HG02852 (cell line): Measurements from ENCODE around the gene FAM13B.
A peak's percentile ranks its signal among the peaks of the same experiment; 100 is the strongest.

Experiments
- ATAC-seq: cut with Tn5 transposase; IDR thresholded peaks from one replicate; pipeline ENCODE4 v1.9.1; 2021; ENCODE audit warnings: mild to moderate bottlenecking, moderate library complexity; ENCODE audit not compliant: unreplicated experiment

Gene FAM13B

DNA sequence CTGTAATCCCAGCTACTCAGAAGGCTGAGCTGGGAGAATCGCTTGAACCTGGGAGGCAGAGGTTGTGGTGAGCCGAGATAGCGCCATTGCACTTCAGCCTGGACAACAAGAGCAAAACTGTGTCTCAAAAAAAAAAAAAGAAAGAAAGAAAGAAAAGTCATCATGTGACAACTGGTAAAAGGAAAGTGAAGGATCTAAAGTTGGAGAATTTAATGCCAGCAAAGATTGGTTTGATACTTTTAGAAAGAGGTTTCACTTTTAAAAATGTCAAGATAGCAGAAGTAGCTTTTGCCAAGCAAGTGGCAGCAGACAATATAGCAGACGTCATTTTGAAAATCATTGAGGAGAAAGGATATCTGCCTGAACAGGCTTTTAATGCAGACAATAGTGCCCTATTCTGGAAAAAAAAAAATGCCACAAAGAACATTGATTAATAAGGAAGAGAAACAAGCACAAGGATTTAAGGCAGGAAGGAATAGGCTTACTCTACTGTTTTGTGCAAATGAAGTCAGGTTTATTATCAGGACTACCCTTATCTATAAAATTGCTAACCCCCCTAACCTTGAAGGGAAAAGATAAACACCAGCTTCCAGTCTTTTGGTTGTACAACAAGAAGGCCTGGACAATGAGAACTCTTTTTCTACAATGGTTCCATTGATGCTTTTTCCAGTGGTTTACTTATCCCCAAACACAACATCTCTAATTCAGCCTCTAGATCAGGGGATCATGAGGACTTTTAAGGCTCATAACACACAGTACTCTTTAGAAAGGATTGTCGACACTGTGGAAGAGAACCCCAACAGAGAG, 131.7 kb downstream of the FAM13B start:
- no peak for ATAC-seq

DNA sequence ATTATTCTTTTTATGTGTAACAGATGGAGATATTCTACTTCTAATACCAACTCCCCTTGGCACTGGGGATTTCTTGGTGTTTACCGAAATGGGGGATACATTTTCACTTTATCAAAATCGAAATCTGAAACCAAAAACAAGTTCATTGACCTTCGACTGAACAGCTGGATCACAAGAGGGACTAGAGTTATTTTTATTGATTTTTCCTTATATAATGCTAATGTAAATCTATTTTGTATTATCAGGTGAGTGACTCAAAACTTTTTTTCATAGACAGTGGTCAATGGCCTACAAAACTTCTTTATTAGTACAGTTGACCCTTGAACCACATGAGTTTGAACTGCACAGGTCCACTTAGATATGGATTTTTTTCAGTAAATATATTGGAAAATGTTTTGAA, 133.4 kb downstream of the FAM13B start:
- no peak for ATAC-seq

DNA sequence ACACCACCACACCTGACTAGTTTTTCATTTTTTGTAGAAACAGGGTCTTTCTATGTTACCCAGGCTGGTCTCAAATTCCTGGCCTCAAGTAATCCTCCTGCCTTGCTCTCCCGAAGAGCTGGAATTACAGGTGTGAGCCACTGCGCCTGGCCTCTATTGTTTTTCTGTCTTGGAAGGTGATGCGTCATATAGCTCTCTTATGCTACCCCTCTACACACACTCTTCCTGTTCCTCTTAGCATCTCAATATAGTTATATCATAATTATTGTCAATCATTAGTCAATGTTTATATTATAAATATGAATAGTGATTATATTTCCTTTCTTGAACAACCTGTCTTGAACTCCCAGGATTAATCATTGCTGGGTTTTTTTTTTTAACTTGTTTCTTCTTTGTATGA, 136.3 kb downstream of the FAM13B start:
- no peak for ATAC-seq

DNA sequence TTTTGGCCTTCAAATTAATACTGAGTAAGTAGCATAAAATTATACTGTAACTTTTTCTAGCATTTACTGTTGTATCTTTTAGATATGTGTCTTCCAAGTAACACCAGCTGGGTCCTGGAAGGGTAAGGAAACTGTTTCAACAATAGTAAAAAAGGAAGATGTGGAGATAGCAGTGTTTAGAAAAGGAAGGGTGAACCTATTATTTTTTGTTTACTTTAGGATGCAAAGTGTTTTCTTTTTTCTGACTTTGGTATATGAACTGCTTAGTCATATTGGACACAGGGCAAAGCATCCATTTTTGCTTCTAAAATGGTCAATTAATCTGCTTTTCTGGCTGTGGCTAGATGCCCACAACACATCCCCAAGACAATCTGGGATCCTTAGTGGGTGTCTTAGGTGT, 138.3 kb downstream of the FAM13B start:
- no peak for ATAC-seq

DNA sequence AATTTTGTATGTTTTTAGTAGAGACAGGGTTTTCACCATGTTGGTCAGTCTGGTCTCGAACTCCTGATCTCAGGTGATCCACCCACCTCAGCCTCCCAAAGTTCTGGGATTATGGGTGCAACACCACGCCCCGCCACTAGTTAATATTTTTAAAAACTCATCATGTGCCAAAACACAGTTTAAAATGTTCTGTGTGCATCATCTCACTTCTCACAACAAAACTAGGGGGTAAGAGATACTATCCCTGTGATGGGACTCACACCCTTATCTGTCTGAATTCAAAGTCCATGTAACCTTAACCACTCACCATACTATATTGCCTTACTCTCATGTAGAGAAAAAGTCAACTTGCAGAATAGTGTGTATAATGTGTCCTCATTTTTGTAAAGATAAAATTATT, 141.0 kb downstream of the FAM13B start:
- no peak for ATAC-seq

DNA sequence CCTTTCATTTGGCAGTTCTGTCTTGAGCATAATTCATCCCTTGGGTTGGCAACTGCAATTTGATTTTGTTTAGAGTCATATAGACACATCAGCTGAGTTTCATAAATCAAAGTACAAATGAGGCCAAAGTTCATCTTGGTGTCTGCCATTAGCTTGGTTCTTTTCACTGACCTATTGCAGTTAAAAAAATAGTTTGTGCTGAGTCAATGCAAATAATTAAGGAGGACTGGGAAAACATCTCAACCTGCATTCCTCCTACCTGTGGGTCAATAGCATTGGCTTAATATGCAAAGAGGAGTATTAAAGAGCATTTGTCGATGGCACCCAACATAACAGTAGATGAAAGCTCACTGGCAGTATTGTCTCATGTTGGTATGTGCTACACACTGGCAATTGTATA, 142.0 kb downstream of the FAM13B start:
- ATAC-seq: no peak

DNA sequence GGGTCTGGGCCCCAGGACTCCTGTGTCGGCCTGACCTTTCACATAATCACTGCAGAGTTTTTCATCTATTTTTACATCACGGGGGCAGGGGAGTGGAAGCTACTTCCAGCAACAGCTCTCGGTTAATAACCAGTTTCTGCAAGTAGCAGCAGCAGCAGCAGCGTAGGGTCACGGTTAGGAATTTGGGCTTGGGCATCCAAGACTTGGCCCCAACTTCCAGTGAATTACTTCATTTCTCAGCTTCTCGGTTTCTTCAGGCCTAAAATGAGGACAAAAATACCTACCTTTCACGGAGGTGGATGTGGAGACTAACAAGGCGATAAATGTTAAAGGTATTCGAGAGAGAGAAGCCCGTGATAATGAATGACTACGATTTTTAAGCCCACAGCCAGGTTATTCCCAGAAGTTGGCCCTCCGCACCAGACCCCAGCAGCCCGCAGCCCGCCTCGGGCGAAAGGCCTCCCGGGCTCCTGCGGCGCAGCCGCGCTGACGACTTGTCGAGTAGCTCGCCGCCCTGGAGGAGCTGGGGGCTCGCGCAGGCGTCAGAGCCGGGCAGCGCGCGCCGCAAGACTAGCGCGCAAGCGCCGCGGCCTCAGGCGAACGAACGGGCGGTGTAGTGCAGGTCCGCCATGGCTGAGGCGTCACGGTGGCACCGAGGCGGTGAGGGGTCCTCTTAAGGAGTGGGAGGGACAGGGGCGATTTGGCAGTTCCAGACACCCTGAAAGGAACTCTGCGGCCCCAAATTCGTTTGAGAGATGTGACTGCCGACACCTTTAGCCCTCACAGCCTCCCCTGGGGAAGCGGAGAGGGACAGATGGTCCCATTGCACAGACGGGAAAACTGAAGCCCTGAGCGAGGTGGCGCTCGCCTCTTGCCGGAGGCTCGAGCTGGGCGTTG, 143.8 kb downstream of the FAM13B start, which contains the start of gene PKD2L2:
TSS of gene PKD2L2 (plus strand) at position 595 of the 897 bp plus-strand sequence. CDS start at position 630, 35 bp downstream.
- ATAC-seq: peak; percentile 96

DNA sequence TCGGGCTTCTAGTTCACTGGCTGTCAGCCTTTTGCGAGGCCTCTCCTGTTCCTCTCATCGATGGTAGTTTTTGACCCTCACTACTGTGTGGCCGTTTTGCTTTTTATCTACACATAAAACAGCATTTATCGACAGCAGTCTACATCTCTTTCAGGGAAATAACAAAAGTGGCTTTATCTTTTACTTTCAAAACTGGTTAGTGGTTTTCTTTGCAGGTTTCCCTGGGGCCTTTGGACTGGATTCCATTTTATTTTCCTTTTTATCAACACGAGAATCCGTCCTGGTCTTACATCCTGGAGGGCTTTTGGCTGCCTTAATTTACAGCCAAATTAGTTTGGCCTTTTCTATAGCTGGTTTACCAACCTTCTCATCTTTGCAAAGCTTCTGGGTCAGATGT, 144.4 kb downstream of the FAM13B start:
- ATAC-seq: peak; percentile 5
